ENCODE measurements around the gene SLIT1. TPM values are rescaled to one million over a fixed set of nuclear protein-coding genes. Genes with fewer than 3 reads are reported as not detected.

The SLIT1 gene
- total and polyA plus RNA-seq, 12 donors: 0.05 to 0.65 (median 0.15) TPM

DNA sequence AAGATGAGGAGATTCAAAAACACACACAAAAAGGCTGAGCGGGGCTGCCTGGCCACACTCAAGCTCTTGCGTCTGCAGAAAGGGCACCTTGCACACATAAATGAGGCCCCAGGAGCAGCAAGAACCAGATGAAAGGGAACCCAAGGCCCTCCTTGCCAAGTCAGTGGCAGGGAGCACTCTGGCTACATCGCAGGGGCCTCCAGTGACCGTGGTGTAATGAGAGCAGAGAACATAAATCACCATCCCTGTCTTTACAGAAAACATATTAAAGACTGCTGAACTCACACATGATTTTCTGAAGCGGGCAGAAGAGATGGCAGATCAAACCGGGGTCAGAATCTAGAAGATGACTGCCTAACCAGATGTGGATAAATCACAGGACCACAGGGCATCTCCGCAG is 80.5 kb downstream of the SLIT1 start:
- intact Hi-C loops (cut with DNase I): no loop called here
- Histone ChIP-seq H3K4me1 (replicated peaks in 1 of 2) (no peaks in the 10 kb centered on the region), H3K4me3 (no peak overlapping the region), H3K27me3 (peaks cover 3% of the 10 kb centered on the region), H3K9me3 (replicated peaks in 1 of 3) (no peaks in the 10 kb centered on the region), H3K27ac (no peak overlapping the region), H3K36me3 (replicated peaks in 1 of 2) (no peaks in the 10 kb centered on the region)
- DNase-seq: no peak
- TF ChIP-seq POLR2A (IDR thresholded peaks at IDR 0.05): no peak
- TF ChIP-seq, protein P1, sequence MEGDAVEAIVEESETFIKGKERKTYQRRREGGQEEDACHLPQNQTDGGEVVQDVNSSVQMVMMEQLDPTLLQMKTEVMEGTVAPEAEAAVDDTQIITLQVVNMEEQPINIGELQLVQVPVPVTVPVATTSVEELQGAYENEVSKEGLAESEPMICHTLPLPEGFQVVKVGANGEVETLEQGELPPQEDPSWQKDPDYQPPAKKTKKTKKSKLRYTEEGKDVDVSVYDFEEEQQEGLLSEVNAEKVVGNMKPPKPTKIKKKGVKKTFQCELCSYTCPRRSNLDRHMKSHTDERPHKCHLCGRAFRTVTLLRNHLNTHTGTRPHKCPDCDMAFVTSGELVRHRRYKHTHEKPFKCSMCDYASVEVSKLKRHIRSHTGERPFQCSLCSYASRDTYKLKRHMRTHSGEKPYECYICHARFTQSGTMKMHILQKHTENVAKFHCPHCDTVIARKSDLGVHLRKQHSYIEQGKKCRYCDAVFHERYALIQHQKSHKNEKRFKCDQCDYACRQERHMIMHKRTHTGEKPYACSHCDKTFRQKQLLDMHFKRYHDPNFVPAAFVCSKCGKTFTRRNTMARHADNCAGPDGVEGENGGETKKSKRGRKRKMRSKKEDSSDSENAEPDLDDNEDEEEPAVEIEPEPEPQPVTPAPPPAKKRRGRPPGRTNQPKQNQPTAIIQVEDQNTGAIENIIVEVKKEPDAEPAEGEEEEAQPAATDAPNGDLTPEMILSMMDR (IDR thresholded peaks at IDR 0.05): no peak
- WGBS, 4 donors: 66 to 75% (median 72%) methylated on average over 7 of the region's 7 CpGs

DNA sequence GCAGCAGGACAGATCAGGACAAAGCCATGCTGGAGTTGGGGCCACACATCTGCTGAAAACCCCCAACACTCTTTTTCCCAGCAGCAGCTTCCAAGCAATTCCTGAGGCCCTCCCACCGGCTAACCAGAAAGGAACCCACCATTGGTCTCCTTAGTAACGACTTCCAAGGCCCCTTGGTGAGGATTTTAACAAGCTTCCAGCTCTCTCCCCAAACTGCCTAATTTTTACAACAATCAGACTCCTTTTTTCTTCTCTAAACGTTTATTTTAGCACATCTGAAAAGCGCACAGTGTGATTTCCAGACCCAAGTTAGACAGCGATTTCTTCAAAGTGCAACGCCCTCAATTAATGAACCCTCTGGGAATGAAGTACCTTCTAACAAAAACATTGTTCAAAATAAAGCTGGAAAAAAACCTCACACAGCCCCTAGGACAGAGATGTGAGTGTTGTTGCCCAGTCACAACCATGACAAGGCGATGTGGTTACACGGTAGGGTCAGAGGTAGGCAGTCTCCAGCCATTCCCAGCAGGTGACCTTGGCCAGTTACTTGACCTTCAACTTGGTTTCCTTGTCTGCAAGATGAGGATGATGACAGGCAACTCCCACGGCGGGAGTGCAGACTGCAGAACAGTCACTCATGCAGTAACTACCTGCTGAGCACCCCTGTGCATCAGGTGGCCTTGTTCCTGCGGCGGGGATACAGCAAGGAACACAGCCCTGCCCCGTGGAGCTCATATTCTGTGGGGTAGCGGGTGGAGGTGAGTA is 82.3 kb downstream of the SLIT1 start:
- Histone ChIP-seq H3K4me3 (no peak overlapping the region), H3K4me1 (replicated peaks in 1 of 2) (no peaks in the 10 kb centered on the region), H3K27me3 (peaks cover 3% of the 10 kb centered on the region), H3K36me3 (replicated peaks in 1 of 2) (no peaks in the 10 kb centered on the region), H3K27ac (no peak overlapping the region), H3K9me3 (replicated peaks in 1 of 3) (no peaks in the 10 kb centered on the region)
- no peak for DNase-seq
- intact Hi-C loops (cut with DNase I): no loop called here
- 66 to 84% (median 72%) methylated on average over 12 to 14 of the region's 14 CpGs for WGBS, 4 donors
- no peak for TF ChIP-seq POLR2A (IDR thresholded peaks at IDR 0.05)
- TF ChIP-seq, protein P1 (IDR thresholded peaks at IDR 0.05): no peak

DNA sequence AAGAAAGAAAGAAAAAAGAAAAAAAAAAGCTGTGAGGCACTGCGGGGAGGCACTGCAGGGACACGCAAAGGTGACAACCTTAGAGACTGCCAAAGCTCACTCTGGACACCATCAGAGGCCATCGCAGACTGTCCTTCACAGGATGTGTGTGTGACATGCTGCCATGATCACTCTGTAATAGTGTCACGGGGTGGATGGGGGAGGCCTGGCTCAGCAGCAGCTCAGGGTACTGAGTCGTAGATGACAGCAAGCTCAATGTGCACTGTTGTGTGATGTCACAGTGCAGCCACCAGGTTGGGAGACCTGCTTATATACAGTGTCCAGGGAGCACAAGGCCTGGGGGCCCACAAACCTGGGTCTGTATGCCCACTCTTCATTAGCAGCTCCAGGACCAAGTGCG is 83.3 kb downstream of the SLIT1 start:
- DNase-seq: no peak
- Histone ChIP-seq H3K4me1 (replicated peaks in 1 of 2) (no peaks in the 10 kb centered on the region), H3K9me3 (replicated peaks in 1 of 3) (no peaks in the 10 kb centered on the region), H3K27ac (no peak overlapping the region), H3K4me3 (no peak overlapping the region), H3K36me3 (replicated peaks in 1 of 2) (no peaks in the 10 kb centered on the region), H3K27me3 (peaks cover 3% of the 10 kb centered on the region)
- intact Hi-C loops (cut with DNase I): no loop called here
- 84 to 92% (median 85%) methylated on average over 6 of the region's 6 CpGs for WGBS, 4 donors
- no peak for TF ChIP-seq POLR2A (IDR thresholded peaks at IDR 0.05)
- TF ChIP-seq, protein P1 (IDR thresholded peaks at IDR 0.05): no peak

DNA sequence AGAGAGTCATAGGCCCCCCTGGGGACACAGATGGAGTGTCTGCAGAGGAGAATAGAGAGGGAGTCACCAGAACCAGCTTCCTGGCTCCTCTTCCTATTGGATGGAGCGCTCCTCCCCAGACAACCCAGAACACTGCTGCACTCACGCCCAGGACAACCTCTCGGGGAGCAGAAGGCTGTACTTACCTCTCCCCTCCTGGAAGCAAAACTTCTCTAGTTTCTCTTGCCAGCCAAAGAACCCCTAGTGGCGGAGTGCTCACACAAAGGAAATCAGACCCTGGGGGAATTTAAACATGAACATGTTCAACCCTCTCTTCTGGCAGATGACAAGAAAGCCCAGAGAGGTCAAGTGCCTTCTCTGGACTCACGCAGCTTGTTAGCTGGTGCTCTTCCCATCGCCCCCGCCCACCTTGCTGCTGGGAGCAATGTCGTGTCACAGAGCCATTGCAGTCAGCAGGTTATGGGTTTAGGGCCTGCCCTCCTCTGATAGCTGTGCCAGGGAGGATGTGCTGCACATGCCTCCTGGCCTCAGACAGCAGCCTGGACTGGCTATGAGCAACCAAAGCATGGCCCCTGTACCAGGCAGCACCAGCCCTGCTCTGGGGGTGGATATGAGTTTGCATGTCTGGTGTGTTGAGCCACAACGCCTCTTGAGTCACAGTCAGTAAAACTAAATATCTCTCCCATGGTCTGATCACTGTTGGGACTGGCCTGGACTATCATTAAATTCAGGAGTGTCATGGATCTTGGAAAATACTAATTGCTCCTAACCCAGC is 84.4 kb downstream of the SLIT1 start:
- Histone ChIP-seq H3K27me3 (no peaks in the 10 kb centered on the region), H3K9me3 (replicated peaks in 1 of 3) (no peaks in the 10 kb centered on the region), H3K27ac (no peak overlapping the region), H3K4me1 (replicated peaks in 1 of 2) (no peaks in the 10 kb centered on the region), H3K36me3 (replicated peaks in 1 of 2) (no peaks in the 10 kb centered on the region), H3K4me3 (no peak overlapping the region)
- TF ChIP-seq POLR2A (IDR thresholded peaks at IDR 0.05): no peak
- TF ChIP-seq, protein P1 (IDR thresholded peaks at IDR 0.05): no peak
- intact Hi-C loops (cut with DNase I): no loop called here
- DNase-seq: no peak
- 80 to 88% (median 86%) methylated on average over 4 to 9 of the region's 9 CpGs for WGBS, 4 donors

Data from adrenal gland (tissue), 12 donors.